Neuron (in vitro differentiated cells): ENCODE data around the gene RAE1.
"Not testable (repeated sequence)": the region's sequence is repeated elsewhere in the genome, so short reads cannot be mapped to it uniquely, and the experiment has no call there.

Source experiments
- H2AFZ ChIP-seq: one replicate; pipeline ENCODE4 v1.6.1; 2013; ENCODE audit warnings: low read depth, mild to moderate bottlenecking, inconsistent platforms, low read length, moderate library complexity
- H3K27me3 ChIP-seq: one replicate; pipeline ENCODE4 v1.6.1; 2013; ENCODE audit warnings: low read length; ENCODE audit not compliant: insufficient read depth
- H3K36me3 ChIP-seq: one replicate; pipeline ENCODE4 v1.6.1; 2013; ENCODE audit warnings: low read length; ENCODE audit not compliant: insufficient read depth
- H3K4me1 ChIP-seq: one replicate; pipeline ENCODE4 v1.6.1; 2013; ENCODE audit warnings: low read length; ENCODE audit not compliant: insufficient read depth
- H3K4me3 ChIP-seq: 2 replicates; pipeline ENCODE4 v1.5.1; 2013; ENCODE audit warnings: mild to moderate bottlenecking, low read length, moderate library complexity
- H3K9me3 ChIP-seq: one replicate; pipeline ENCODE4 v1.6.1; 2013; ENCODE audit warnings: low read length

RAE1 gene

GRCh38 chr20:57414867-57415592 is 64.0 kb downstream of the RAE1 start:
- Histone ChIP-seq H3K27me3 (no peaks in the 10 kb centered on the region), H3K36me3 (no peaks in the 10 kb centered on the region), H3K4me1 (peaks cover 4% of the 10 kb centered on the region), H2AFZ (no peak overlapping the region), H3K9me3 (no peaks in the 10 kb centered on the region), H3K4me3 (no peak overlapping the region)

DNA sequence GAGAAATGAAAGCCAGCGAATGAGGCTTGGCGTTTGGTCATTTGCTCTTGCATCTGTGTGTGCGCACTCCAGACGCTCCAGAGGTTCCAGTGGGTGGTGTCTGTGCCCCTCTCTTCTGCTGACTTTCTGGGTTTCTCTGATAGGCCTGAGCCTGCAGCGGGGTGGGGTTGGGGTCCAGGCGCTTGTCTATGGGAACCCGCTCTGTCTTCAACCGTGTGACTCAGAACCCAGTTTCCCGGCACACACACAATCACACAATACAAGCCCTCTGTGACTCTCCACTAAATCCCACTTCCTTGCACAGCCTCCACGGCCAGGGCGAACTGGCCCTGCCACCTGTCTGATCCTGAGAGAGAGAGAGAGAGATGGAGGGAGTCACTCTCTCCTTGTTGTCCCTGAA is 64.7 kb downstream of the RAE1 start:
- H3K4me3 ChIP-seq = no peak overlapping the region
- no peaks in the 10 kb centered on the region for H3K9me3 ChIP-seq
- no peak overlapping the region for H2AFZ ChIP-seq
- no peaks in the 10 kb centered on the region for H3K27me3 ChIP-seq
- H3K36me3 ChIP-seq = no peaks in the 10 kb centered on the region
- H3K4me1 ChIP-seq = no peaks in the 10 kb centered on the region

DNA sequence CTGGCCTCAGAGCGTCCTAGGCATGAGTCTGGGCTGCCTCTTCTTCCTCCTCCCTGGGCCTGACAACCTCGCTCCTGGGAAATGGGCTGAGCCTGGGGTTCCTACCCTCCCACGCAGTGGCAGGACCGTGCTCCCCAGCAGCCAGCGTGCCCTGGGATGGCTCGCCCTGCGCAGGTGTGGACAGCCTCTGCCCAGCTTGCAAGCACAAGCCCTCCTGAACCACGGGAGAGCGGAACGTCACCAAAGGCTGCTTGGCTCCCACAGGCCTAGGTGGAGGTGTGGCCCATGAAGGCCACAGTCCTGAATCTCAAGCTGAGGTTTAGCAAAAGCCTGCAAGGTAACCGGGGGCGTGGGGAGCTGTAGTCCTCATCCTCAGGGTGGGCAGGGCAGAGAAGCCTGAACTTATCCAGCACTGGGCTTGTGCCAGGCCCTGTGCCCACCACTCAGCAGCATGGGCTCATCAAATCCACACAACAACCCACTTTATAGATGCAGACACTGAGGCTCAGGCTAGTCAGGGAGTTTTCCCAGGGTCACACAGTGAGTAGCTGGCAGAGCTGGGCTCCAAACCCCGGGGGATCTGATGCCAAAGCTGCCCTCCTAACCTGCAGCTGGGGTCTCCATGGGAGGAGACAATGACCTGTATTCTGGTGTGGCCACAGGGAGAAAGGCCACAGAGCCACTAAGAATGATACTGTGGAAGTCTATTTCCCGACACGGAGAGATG is 65.4 kb downstream of the RAE1 start:
- H2AFZ ChIP-seq = no peak overlapping the region
- no peak overlapping the region for H3K4me3 ChIP-seq
- no peaks in the 10 kb centered on the region for H3K36me3 ChIP-seq
- no peaks in the 10 kb centered on the region for H3K27me3 ChIP-seq
- no peaks in the 10 kb centered on the region for H3K9me3 ChIP-seq
- no peaks in the 10 kb centered on the region for H3K4me1 ChIP-seq

GRCh38 chr20:57417051-57417689 is 66.1 kb downstream of the RAE1 start:
- Histone ChIP-seq H3K4me1 (no peaks in the 10 kb centered on the region), H2AFZ (no peak overlapping the region), H3K9me3 (no peaks in the 10 kb centered on the region), H3K36me3 (no peaks in the 10 kb centered on the region), H3K4me3 (no peak overlapping the region), H3K27me3 (peaks cover 3% of the 10 kb centered on the region)

- Histone ChIP-seq H3K9me3 (no peaks in the 10 kb centered on the region), H3K4me1 (no peaks in the 10 kb centered on the region), H2AFZ (no peak overlapping the region), H3K36me3 (no peaks in the 10 kb centered on the region), H3K27me3 (peaks cover 3% of the 10 kb centered on the region), H3K4me3 (no peak overlapping the region)
Observed at GRCh38 chr20:57417830-57418780, 67.0 kb downstream of the RAE1 start.

DNA sequence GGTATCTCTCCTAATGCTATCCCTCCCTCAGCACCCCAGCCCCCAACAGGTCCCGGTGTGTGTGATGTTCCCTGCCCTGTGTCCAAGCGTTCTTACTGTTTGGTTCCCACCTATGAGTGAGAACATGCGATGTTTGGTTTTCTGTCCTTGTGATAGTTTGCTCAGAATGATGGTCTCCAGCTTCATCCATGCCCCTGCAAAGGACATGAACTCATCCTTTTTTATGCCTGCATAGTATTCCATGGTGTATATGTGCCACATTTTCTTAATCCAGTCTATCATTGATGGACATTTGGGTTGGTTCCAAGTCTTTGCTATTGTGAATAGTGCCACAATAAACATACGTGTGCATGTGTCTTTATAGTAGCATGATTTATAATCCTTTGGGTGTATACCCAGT is 68.4 kb downstream of the RAE1 start:
- H3K9me3 ChIP-seq, H3K4me3 ChIP-seq, H3K36me3 ChIP-seq, H3K27me3 ChIP-seq, H2AFZ ChIP-seq, H3K4me1 ChIP-seq: not testable (repeated sequence)

GRCh38 chr20:57420571-57421252 is 69.7 kb downstream of the RAE1 start:
- Histone ChIP-seq H3K27me3 (peaks cover 3% of the 10 kb centered on the region), H3K36me3 (no peaks in the 10 kb centered on the region), H3K4me1 (no peaks in the 10 kb centered on the region), H3K4me3 (no peak overlapping the region), H3K9me3 (no peaks in the 10 kb centered on the region), H2AFZ (no peak overlapping the region)

GRCh38 chr20:57421253-57422220 is 70.5 kb downstream of the RAE1 start:
- Histone ChIP-seq H3K36me3 (no peaks in the 10 kb centered on the region), H2AFZ (no peak overlapping the region), H3K4me3 (no peak overlapping the region), H3K9me3 (no peaks in the 10 kb centered on the region), H3K27me3 (peaks cover 8% of the 10 kb centered on the region), H3K4me1 (no peaks in the 10 kb centered on the region)

GRCh38 chr20:57422254-57422653 is 71.2 kb downstream of the RAE1 start:
- H3K4me3 ChIP-seq = no peak overlapping the region
- H2AFZ ChIP-seq = no peak overlapping the region
- H3K36me3 ChIP-seq = no peaks in the 10 kb centered on the region
- no peaks in the 10 kb centered on the region for H3K9me3 ChIP-seq
- no peaks in the 10 kb centered on the region for H3K4me1 ChIP-seq
- H3K27me3 ChIP-seq = peaks cover 12% of the 10 kb centered on the region

DNA sequence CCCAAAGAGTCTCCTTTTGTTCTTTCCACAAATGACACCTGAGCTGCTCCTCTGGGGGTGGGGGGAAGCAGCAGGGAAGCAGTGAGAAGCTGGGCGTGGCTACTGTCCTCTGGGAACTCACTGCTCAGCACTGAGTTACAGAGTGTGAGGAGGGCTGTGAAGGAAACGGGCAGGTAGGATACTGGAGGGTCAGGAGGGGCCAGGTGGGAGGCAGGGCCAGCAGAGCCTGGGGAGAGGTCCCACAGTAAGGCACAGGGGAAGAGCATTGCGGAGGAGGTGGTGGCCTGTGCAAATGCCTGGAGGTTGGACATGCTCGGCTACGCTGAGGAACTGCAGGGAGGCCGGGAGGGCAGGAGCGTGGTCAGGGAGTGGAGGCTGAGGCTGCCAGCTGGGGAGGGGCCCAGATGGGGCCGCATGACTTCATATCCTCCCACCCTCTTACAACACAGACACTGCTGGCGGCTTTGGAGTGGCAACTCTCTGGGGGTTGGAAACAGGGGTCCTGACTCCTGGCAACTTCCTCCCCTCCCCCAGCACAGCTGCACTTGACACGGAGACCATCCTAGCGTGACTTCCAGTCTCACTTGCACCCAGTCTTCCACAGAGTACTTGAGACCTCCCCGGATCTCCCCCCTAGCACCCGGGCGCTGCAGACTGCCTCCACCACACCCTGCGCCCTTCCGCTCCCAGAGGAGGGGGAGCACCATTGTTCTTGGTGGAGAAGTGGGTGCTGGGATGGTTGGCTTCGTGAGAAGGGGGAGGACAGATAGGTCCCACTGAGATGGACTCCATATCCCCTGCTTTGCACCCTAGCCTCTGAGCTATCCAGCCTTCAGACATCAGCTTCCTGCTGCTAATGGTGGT is 74.3 kb downstream of the RAE1 start:
- Histone ChIP-seq H3K4me1 (no peaks in the 10 kb centered on the region), H3K4me3 (no peak overlapping the region), H2AFZ (no peak overlapping the region), H3K27me3 (peaks cover 15% of the 10 kb centered on the region), H3K36me3 (no peaks in the 10 kb centered on the region), H3K9me3 (no peaks in the 10 kb centered on the region)

- H2AFZ ChIP-seq = no peak overlapping the region
- H3K27me3 ChIP-seq = peaks cover 15% of the 10 kb centered on the region
- no peak overlapping the region for H3K4me3 ChIP-seq
- no peaks in the 10 kb centered on the region for H3K36me3 ChIP-seq
- no peaks in the 10 kb centered on the region for H3K4me1 ChIP-seq
- no peaks in the 10 kb centered on the region for H3K9me3 ChIP-seq
Observed at GRCh38 chr20:57426271-57426689, 75.2 kb downstream of the RAE1 start.
